Activated CD4-positive, alpha-beta memory T cell treated with anti-CD3 and anti-CD28 coated beads, Interleukin-2, amount 10 ng/mL, durations not matched to agents 7 days and 5 days (primary cell): ENCODE data around the gene CA7. TPM values are rescaled to one million over a fixed set of nuclear protein-coding genes. Genes with fewer than 3 reads are reported as not detected.
"Not testable (repeated sequence)": the region's sequence is repeated elsewhere in the genome, so short reads cannot be mapped to it uniquely, and the experiment has no call there.

Source experiments
- CTCF ChIA-PET: fragments of 350-600 bp; sonication (Branson Sonifier 250); formaldehyde crosslinking; loops from one replicate; lab custom pipeline; 2021; ENCODE audit warnings: antibody characterized with exemption, inconsistent platforms; lab: Charles Lee
- POLR2A ChIA-PET: fragments of 350-600 bp; sonication (Branson Sonifier 250); formaldehyde crosslinking; loops from one replicate; lab custom pipeline; 2021; ENCODE audit warnings: antibody characterized with exemption; lab: Charles Lee
- DNase-seq: peaks from one replicate; pipeline ENCODE4 v3.0.0-alpha.2; 2020
- H3K27ac Mint-ChIP-seq: one replicate; pipeline ENCODE4 v1.8.0; 2021; ENCODE audit warnings: mild to moderate bottlenecking, mixed read lengths
- H3K27me3 Mint-ChIP-seq: one replicate; pipeline ENCODE4 v1.8.0; 2021; ENCODE audit warnings: mixed read lengths
- H3K36me3 Mint-ChIP-seq: one replicate; pipeline ENCODE4 v1.8.0; 2021; ENCODE audit warnings: low read depth, mixed read lengths
- H3K4me1 Mint-ChIP-seq: one replicate; pipeline ENCODE4 v1.8.0; 2021; ENCODE audit warnings: mixed read lengths
- H3K4me3 Mint-ChIP-seq: one replicate; pipeline ENCODE4 v1.8.0; 2021; ENCODE audit warnings: mild to moderate bottlenecking, mixed read lengths
- H3K9me3 Mint-ChIP-seq: one replicate; pipeline ENCODE4 v1.8.0; 2021; ENCODE audit warnings: mixed read lengths
- total RNA-seq, 2 experiments: library from RNA; stranded (reverse); gene quantifications; one replicate each; pipeline ENCODE4 v1.2.3, GENCODE V29; 2021

The CA7 gene
- total RNA-seq, 2 experiments from 2014 or later = 0.13 TPM; not detected in 1

DNA sequence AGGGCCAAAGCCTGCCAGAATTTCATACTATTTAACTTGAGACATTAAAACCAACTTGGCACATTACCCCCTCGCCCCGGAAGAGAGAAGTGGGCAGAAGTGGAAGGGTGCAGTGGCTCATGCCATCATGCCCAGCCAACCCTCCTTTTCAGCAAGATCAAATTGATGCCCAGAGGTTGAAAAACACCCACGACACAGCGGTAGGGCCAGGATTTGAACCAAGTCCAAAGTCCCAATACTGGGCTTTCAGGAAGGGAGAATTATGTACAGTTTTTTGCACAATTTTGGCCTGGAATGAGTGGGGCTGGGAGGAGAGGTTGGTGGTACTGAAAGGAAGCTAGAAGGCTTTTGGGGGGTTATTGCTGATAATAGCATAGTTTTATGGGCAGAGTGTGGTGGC is 47.1 kb downstream of the CA7 start:
- Mint-ChIP-seq H3K36me3 (peaks cover 21% of the 10 kb centered on the region), H3K9me3 (no peaks in the 10 kb centered on the region), H3K27me3 (no peaks in the 10 kb centered on the region), H3K27ac (no peak overlapping the region), H3K4me1 (peaks cover 43% of the 10 kb centered on the region), H3K4me3 (no peak overlapping the region)
- no peak for DNase-seq
- CTCF ChIA-PET = interaction anchor here (1.7 to 2.0 kb wide), 3 partner anchors 11 to 61 kb away, joined by 4 to 10 read pairs (median 8); partner anchors contain the start of gene NAE1
- POLR2A ChIA-PET = interaction anchor here (1.0 to 1.2 kb wide), 2 partner anchors 11 to 14 kb away, joined by 3 to 5 read pairs; partner anchors contain the start of gene PDP2

DNA sequence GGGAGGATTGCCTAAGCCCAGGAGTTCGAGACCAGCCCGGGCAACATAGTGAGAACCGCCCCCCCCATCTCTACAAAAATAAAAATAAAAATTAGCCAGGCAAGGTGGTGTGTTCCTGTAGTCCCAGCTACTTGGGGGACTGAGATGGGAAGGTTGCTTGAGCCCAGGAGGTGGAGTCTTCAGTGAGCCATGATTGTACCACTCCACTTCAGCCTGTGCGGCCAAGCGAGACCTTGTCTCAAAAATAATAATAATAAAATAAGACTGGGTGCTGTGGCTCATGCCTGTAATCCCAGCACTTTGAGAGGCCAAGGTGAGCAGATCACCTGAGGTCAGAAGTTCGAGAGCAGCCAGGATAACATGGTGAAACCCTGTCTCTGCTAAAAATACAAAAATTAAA is 47.6 kb downstream of the CA7 start:
- ChIA-PET POLR2A (interaction anchor here (0.8 to 1.2 kb wide), 2 partner anchors 12 to 143 kb away, joined by 3 to 5 read pairs; partner anchors contain the start of gene PDP2), CTCF (interaction anchor here (1.2 to 4.0 kb wide), 7 partner anchors 10 to 61 kb away, joined by 4 to 22 read pairs (median 7); partner anchors contain the start of genes NAE1 and PDP2)
- peaks cover 39% of the 10 kb centered on the region for H3K4me1 Mint-ChIP-seq
- no peaks in the 10 kb centered on the region for H3K9me3 Mint-ChIP-seq
- peaks cover 17% of the 10 kb centered on the region for H3K36me3 Mint-ChIP-seq
- H3K4me3 Mint-ChIP-seq = no peak overlapping the region
- no peaks in the 10 kb centered on the region for H3K27me3 Mint-ChIP-seq
- H3K27ac Mint-ChIP-seq = no peak overlapping the region
- no peak for DNase-seq

DNA sequence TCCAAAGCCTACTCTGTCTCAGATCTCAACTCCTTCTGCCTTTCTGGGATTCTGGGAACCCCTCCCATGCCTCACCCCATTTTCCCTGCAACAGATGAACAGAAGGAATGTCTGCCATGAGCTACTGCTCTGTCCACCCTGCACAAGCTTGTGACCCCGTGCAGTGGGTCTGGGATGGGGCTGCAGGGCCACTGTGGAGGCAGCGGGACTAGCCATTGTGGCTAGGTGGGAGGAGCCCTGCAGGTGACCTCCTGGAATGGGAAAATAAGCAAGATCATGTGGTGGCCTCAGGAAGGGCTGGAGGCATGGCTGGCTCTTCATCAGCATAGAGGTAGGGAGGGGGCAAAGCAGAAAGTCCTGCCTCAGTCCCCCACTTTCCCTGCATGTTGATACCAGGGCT is 49.8 kb downstream of the CA7 start:
- H3K4me1 Mint-ChIP-seq = peaks cover 24% of the 10 kb centered on the region
- H3K4me3 Mint-ChIP-seq = no peak overlapping the region

DNA sequence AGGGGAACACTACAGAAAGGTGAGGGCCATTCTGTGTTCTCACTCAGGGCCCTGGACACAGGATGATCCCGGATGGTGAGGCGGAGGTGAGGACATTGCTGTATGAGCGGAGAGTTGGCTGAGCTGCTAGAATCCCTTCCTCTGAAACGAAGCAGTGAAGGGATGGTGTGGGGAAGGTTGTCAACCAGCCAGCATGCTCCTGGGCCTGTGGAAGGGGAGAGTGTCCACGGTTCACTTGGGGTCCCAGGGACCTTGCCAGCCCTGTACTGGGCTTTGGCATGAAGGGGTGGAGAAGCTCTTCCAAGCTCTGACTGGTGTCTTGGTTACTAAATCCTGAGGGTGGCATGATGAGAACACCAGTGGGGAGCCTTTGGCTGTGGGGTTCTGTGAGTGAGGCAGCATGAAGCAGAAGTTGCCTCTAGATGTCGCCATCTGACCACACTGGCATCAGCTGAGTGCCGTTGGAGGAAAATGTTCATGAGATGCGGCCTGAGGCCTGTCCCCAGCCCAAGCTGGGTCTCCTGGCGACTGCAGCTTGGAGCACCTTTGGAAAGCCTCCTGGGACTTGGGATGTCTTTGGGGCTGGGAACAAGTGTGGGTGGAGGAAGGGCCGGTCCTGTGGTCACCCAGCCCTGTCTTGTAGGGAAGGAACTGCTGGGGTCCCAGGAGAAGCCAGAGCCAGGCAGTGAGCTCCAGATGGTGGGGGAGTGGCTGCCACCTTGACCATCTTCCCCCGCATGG is 50.9 kb downstream of the CA7 start:
- no peaks in the 10 kb centered on the region for H3K9me3 Mint-ChIP-seq
- no peak overlapping the region for H3K4me3 Mint-ChIP-seq
- H3K36me3 Mint-ChIP-seq = peaks cover 5% of the 10 kb centered on the region
- peak; percentile 76 for DNase-seq
- POLR2A ChIA-PET = interaction anchor here (0.5 to 1.9 kb wide), 6 partner anchors 11 to 234 kb away, joined by 3 to 7 read pairs (median 4); partner anchors contain the start of gene PDP2
- no peaks in the 10 kb centered on the region for H3K27me3 Mint-ChIP-seq
- CTCF ChIA-PET = interaction anchor here (0.8 to 6.3 kb wide), 22 partner anchors 9 to 349 kb away, joined by 3 to 57 read pairs (median 4); partner anchors contain the start of genes NAE1, PDP2 and RRAD
- H3K4me1 Mint-ChIP-seq = peaks cover 24% of the 10 kb centered on the region
- no peak overlapping the region for H3K27ac Mint-ChIP-seq

More for the DNA sequence above, 49.8 kb downstream of the CA7 start:
- POLR2A ChIA-PET = interaction anchor here (1.6 kb wide), 2 partner anchors 19 to 26 kb away, joined by 4 to 5 read pairs; no protein-coding TSS in a partner anchor
- CTCF ChIA-PET = interaction anchor here (1.2 to 6.3 kb wide), 9 partner anchors 10 to 261 kb away, joined by 4 to 57 read pairs (median 12); partner anchors contain the start of genes NAE1, PDP2 and RRAD
- H3K36me3 Mint-ChIP-seq = peaks cover 8% of the 10 kb centered on the region
- no peak for DNase-seq
- H3K27me3 Mint-ChIP-seq = no peaks in the 10 kb centered on the region
- no peak overlapping the region for H3K27ac Mint-ChIP-seq
- no peaks in the 10 kb centered on the region for H3K9me3 Mint-ChIP-seq

DNA sequence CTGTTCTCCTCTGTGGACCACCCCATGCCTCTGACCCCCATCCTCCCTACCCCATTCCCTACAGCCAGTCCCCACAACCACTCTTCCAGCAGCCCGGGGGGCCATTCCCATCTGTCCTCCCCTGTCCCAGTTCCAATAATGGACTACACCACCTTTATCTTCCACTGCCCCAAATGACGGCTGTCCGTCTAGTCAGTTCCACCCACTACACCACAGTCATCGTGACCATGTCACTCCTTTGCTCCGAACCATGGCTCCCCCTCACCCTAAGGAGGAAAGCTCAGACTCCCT is 51.4 kb downstream of the CA7 start:
- Mint-ChIP-seq H3K27ac (no peak overlapping the region), H3K36me3 (peaks cover 5% of the 10 kb centered on the region), H3K9me3 (no peaks in the 10 kb centered on the region), H3K27me3 (no peaks in the 10 kb centered on the region), H3K4me3 (no peak overlapping the region), H3K4me1 (peaks cover 24% of the 10 kb centered on the region)
- ChIA-PET POLR2A (interaction anchor here (0.6 to 1.9 kb wide), 6 partner anchors 11 to 33 kb away, joined by 3 to 7 read pairs (median 4); partner anchors contain the start of genes CDH16 and PDP2), CTCF (interaction anchor here (0.9 to 6.3 kb wide), 19 partner anchors 9 to 262 kb away, joined by 3 to 57 read pairs (median 5); partner anchors contain the start of genes NAE1, PDP2 and RRAD)
- no peak for DNase-seq

DNA sequence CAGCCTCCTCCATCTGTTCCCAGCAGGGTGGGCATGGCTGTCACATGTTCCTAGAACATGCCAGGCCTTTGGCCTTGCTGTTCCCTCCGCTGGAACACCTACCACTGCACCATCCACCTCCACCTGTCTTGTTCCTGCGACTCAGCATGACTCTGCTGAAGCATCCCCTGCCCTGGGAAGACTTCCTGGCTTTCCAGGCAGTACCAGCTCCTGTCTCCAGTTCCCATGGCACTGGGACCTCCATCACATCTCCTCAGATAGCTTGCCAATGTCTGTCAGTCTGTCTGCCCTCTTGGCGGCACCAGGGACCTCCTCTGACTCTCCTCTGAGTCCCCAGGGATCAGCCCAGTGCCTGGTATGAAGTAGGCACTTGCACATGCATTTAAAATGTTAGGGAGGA is 51.8 kb downstream of the CA7 start:
- no peak overlapping the region for H3K27ac Mint-ChIP-seq

DNA sequence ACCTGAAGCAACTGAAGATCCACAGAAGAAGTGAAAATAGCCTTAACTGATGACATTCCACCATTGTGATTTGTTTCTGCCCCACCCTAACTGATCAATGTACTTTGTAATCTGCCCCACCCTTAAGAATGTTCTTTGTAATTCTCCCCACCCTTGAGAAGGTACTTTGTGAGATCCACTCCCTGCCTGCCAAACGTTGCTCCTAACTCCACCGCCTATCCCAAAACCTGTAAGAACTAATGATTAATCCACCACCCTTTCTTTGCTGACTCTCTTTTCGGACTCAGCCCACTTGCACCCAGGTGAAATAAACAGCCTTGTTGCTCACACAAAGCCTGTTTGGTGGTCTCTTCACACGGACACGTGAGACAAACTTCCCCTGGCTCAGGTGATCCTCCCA is 52.5 kb downstream of the CA7 start:
- H3K4me3 Mint-ChIP-seq, H3K9me3 Mint-ChIP-seq, H3K36me3 Mint-ChIP-seq, DNase-seq, H3K27me3 Mint-ChIP-seq, H3K27ac Mint-ChIP-seq: not testable (repeated sequence)
- ChIA-PET CTCF (interaction anchor here (0.8 to 6.3 kb wide), 6 partner anchors 8 to 261 kb away, joined by 3 to 57 read pairs (median 6); partner anchors contain the start of genes NAE1 and RRAD), POLR2A (interaction anchor here (1.3 kb wide), 1 partner anchor 22 kb away, joined by 3 read pairs; the partner anchor contains the start of gene CDH16)
- peaks cover 24% of the 10 kb centered on the region for H3K4me1 Mint-ChIP-seq

More for the DNA sequence above, 51.8 kb downstream of the CA7 start:
- no peaks in the 10 kb centered on the region for H3K9me3 Mint-ChIP-seq
- ChIA-PET POLR2A (interaction anchor here (0.8 to 1.9 kb wide), 4 partner anchors 11 to 32 kb away, joined by 3 to 7 read pairs (median 5); partner anchors contain the start of genes CDH16 and PDP2), CTCF (interaction anchor here (0.8 to 6.3 kb wide), 15 partner anchors 9 to 262 kb away, joined by 3 to 57 read pairs (median 5); partner anchors contain the start of genes NAE1, PDP2 and RRAD)
- peaks cover 24% of the 10 kb centered on the region for H3K4me1 Mint-ChIP-seq
- H3K27me3 Mint-ChIP-seq = no peaks in the 10 kb centered on the region
- no peak overlapping the region for H3K4me3 Mint-ChIP-seq
- no peak for DNase-seq
- peaks cover 5% of the 10 kb centered on the region for H3K36me3 Mint-ChIP-seq

DNA sequence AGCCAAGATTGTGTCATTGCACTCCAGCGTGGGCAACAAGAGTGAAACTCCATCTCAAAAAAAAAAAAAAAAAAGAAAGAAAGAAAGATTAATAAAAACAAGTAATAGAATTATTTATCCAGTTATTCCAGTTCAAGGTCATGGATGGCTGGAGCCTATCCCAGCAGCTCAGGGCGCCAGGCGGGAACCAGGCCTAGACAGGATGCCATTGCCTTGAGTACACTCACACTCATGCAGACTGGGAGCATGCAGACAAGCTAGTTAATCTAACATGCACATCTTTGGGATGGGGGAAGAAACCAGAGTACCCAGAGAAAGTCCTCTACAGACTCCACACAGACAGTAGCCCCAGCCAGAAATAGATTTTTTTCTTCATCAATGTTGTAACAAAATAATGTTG is 54.0 kb downstream of the CA7 start:
- DNase-seq = no peak
- Mint-ChIP-seq H3K27ac (no peak overlapping the region), H3K9me3 (no peaks in the 10 kb centered on the region), H3K36me3 (no peaks in the 10 kb centered on the region), H3K4me3 (no peak overlapping the region), H3K27me3 (no peaks in the 10 kb centered on the region), H3K4me1 (peaks cover 16% of the 10 kb centered on the region)
- CTCF ChIA-PET = interaction anchor here (0.7 to 6.3 kb wide), 2 partner anchors 29 kb away, joined by 3 to 57 read pairs; partner anchors contain the start of gene RRAD
- POLR2A ChIA-PET = interaction anchor here (1.0 kb wide), 1 partner anchor 14 kb away, joined by 3 read pairs; no protein-coding TSS in a partner anchor

DNA sequence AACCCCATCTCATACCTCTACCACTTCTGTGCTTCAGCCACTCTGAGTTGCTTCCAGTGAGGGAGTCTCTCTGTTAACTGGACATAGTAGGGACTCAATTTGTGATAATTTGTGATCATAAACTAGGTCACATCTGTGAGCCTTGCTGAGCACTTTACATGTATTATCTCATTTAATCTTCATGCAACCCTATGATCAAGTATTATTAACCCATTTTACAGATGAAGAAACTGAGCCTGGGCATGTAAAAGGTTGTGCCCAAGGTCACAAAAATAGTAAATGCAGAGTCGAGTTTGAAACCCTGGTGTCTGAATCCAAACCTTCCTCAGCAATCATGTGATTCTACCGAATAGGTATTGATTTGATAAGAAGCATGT is 54.7 kb downstream of the CA7 start:
- H3K9me3 Mint-ChIP-seq = no peaks in the 10 kb centered on the region
- no peaks in the 10 kb centered on the region for H3K27me3 Mint-ChIP-seq
- no peaks in the 10 kb centered on the region for H3K36me3 Mint-ChIP-seq
- H3K4me3 Mint-ChIP-seq = no peak overlapping the region
- no peak overlapping the region for H3K27ac Mint-ChIP-seq
- DNase-seq = no peak
- CTCF ChIA-PET = no interaction called here
- peaks cover 15% of the 10 kb centered on the region for H3K4me1 Mint-ChIP-seq
- POLR2A ChIA-PET = no interaction called here

DNA sequence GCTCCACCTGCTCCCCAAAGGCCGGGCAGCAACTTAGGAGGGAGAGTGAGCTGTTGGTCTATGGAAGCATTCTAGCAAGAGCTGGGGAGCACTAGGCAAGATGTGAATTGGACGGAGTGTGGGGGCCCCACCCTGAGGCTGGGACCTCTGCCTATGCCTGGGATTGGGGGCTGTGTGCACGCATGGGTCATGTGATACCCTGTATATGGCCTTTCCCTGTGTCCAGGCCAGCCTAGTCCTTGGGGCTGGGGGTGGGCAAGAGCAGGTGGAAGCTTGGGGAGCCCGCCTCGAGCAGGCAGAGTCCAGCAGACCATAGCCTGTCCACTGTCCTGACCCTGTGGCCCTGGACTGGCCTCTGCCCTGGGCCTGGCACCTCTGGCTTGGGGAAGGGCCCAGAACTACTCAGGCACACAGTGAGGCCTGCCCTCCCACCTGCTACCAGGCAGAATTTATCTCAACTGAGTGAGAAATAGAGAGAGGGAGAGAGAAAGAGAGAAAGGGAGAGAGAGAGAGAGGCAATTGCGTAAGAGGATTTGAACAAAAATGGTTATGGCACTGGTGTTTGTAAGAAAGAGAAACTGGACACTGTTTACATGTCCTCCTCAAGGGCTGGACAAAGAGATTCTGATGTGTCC is 55.2 kb downstream of the CA7 start:
- Mint-ChIP-seq H3K27ac (no peak overlapping the region), H3K4me3 (no peak overlapping the region), H3K9me3 (no peaks in the 10 kb centered on the region), H3K27me3 (no peaks in the 10 kb centered on the region), H3K4me1 (peaks cover 10% of the 10 kb centered on the region), H3K36me3 (no peaks in the 10 kb centered on the region)
- POLR2A ChIA-PET = no interaction called here
- CTCF ChIA-PET = interaction anchor here (0.6 kb wide), 1 partner anchor 69 kb away, joined by 3 read pairs; the partner anchor contains the start of gene NAE1
- no peak for DNase-seq

DNA sequence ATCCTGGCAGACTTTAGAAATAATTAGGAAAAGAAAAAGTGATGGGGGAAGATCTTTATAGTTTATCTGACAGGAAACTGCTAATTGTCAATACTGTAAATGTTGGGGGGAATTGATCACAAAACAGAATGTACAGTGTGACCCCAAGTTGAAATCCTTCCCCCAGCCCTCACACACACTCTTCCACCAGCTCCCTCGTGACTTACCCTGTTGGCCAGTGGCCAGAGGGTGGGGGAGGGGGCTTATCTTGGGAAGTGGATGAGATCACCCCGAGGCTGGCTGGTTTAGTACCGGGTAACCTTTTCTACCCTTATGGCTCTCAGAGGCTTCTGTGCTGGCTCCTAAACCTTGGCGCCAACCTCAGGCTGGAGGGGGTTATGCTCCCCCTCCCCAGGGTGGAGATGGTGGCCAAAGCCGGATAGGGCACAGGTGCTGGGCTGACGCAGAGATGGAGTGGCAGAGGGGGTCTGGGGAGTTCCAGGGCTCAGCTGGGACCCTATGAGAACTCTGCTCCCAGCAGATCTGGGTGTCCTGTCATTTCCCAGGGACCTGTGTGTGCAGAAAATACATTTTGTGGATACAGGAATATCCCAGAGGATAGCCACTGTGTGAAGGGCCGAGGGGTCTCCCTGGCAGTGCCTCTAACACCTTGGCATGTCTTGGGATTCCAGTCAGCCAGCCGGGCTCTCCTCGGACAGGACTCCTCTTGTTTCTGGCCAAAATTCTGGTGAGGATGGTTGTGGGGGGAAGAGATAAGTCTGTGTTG is 55.9 kb downstream of the CA7 start:
- ChIA-PET CTCF (interaction anchor here (0.6 kb wide), 1 partner anchor 70 kb away, joined by 3 read pairs; the partner anchor contains the start of gene NAE1), POLR2A (no interaction called here)
- no peak overlapping the region for H3K27ac Mint-ChIP-seq
- H3K36me3 Mint-ChIP-seq = no peaks in the 10 kb centered on the region
- no peak for DNase-seq
- H3K27me3 Mint-ChIP-seq = no peaks in the 10 kb centered on the region
- no peaks in the 10 kb centered on the region for H3K9me3 Mint-ChIP-seq
- H3K4me3 Mint-ChIP-seq = no peak overlapping the region
- peaks cover 4% of the 10 kb centered on the region for H3K4me1 Mint-ChIP-seq
